HTERT RPE-1 (cell line): Measurements from ENCODE around the gene CGAS.
"Not testable (repeated sequence)": the region's sequence is repeated elsewhere in the genome, so short reads cannot be mapped to it uniquely, and the experiment has no call there.

Source experiments
- in situ Hi-C: fragments of 300-500 bp; cut with MboI; formaldehyde crosslinking; loops from 4 replicates; pipeline ENCODE4 v1.14.3; 2020; ENCODE audit warnings: low sequenced_read_pairs

The CGAS gene

GRCh38 chr6:73400656-73401055, 51.4 kb downstream of the CGAS start:
- in situ Hi-C loops: no loop called here

GRCh38 chr6:73395875-73396274, 56.2 kb downstream of the CGAS start:
- in situ Hi-C loops: no loop called here

DNA sequence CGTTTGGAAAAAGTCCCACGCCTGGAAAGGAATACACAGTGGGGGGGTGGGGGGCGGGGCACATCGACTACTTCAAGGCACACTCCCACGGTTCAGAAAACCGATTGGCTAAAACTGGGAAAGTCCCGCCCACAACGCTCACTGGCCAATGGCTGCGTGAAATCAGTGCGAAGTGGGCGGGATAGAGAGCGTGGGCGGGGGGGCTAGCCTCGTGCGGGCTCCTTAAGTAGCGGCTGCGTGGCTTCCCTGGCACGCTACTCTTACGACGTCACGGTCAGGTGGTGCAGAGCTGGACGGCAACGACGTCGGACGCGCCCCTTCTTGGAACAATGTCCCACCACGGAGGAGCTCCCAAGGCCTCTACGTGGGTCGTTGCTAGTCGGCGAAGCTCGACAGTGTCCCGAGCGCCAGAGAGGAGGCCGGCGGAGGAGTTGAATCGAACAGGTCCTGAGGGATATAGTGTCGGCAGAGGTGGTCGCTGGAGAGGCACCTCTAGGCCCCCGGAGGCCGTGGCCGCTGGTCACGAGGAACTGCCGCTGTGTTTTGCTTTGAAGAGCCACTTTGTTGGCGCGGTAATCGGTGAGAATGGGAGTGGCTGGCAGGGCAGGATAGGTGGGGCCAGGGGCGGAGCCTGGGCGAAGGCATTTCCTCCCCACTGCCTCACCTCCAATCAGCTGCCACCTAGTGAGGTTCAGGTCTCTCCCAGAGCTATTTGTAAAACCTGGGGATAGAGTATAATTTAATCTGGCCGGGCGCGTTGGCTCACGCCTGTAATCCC, 57.3 kb downstream of the CGAS start, which contains the start of gene DDX43:
Gene DDX43 (plus strand): TSS at position 252 of the 778 bp plus-strand sequence. CDS start 78 bp downstream, at position 330.
- in situ Hi-C loops: no loop called here

DNA sequence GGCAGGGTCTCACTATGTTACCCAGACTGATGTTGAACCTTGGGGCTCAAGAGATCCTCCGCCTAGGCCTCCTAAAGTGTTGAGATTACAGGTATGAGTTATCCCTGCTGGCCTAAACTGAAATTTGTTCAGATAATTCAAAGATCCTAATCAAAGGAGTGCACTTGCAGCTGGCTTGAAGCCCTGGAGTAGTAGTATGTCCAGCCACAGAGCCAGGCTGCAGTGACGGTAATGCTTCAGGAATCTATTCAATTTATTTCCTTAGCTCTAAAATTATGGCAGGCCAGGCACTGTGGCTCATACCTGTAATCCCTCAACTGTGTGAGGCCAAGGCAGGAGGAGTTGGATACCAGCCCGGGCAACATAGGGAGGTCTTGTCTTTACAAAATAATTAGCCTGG, 58.8 kb downstream of the CGAS start:
- in situ Hi-C loops: no loop called here

DNA sequence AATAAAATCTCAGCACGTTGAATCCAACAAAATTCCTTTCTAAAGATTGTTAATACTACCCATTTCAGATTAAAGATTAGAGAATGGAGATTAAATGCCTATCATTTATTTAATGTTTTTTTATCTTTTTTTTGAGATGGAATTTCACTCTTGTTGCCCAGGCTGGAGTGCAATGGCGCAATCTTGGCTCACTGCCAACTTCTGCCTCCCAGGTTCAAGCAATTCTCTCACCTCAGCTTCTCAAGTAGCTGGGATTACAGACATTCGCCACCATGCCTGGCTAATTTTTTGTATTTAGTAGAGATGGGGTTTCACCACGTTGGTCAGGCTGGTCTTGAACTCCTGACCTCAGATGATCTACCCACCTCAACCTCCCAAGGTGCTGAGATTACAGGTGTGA, 59.9 kb downstream of the CGAS start:
- in situ Hi-C loops: not testable (repeated sequence)

- in situ Hi-C loops: no loop called here
Observed at GRCh38 chr6:73391675-73392074, 60.4 kb downstream of the CGAS start.

GRCh38 chr6:73389854-73390253, 62.2 kb downstream of the CGAS start:
- in situ Hi-C loops: no loop called here

DNA sequence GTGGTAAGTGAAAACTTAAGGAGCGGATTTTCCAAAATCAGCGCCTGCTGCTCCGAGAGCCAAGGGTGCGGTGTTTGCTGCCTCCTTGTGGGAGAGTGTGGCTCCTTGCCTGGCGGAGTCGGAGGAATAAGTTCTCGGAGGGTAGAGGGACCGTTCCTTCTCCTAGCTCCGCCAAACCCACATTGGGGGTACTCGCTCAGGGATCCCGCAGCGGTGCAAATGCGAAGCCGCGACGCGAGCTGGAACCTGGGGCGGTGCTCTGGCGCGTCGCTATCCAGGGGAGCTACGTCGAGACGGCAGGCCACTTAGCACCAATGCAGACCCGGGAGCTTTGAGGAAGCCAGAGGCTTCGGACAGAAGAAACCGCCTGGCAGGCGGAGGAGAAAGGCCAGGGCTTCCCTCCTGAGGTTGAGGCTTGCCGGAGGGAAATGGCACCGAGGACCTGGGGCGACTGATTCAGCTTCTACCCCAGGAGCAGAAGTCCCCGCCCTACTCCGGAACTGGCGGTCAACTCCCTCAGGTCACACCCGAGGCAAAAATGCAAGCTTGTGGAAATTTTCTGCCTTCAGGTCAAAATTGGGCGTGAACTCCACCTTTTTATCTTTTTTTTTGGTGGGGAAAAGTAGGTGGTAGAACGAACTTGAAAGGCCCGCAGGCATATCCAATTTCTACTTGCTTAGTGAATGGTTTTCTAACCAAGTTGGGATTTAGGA, 63.1 kb downstream of the CGAS start:
- in situ Hi-C loops: no loop called here

DNA sequence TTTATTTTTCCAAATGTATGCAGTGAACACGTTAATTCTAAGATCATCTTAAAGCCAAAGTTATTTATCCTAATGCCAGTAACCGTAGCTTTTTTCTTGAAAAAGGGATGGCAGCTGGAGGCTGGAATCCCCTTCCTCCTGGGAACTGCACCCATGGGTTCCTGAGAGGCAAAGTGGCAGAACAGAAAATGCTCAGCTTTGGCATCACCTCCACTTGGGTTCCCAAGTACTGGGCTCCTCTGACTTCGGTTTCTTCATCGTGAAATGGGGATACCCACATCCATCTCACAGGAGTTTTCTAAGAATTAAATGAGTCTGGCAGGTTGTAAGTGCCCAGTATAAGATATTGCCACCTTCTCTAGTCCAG, 63.7 kb downstream of the CGAS start:
- in situ Hi-C loops: no loop called here

- in situ Hi-C loops: no loop called here
Observed at GRCh38 chr6:73382462-73383113, 69.5 kb downstream of the CGAS start.

DNA sequence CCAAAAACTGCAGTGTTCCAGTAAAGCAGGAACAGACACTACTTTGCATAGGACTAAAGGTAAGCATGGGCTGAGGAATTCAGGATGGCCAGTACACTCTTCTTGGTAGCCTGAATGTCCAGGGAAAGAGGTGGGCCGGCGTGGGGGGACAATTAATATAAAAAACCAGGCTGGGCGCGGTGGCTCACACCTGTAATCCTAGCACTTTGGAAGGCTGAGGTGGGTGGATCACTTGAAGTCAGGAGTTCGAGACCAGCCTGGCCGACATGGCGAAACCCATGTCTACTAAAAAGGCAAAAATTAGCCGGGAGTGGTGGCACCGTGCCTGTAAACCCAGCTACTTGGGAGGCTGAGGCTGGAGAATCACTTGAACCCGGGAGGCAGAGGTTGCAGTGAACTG, 70.6 kb downstream of the CGAS start:
- in situ Hi-C loops: not testable (repeated sequence)

- in situ Hi-C loops: no loop called here
Observed at GRCh38 chr6:73377225-73377624, 74.9 kb downstream of the CGAS start.

DNA sequence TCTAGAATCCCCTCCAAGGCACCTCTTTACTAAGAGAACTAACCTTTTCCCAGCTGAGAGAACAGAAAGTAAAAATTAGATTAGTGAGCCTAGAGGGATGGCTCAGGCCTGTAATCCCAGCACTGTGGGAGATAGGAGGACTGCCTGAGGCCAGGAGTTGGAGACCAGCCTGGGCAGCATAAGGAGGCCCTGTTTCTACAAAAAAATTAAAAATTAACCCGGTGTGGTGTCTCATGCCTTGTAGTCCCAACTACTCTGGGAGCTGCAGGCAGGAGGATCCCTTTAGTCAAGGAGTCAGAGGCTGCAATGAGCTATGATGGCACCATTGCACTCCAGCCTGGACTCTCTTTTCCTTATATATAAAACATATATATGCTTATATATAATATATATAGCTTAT, 76.9 kb downstream of the CGAS start:
- in situ Hi-C loops: no loop called here
